GM12801 (cell line): ENCODE results near the gene TAS2R13.

ENCODE experiments used
- TF ChIP-seq, protein P1 (sequence below): IDR thresholded peaks from one replicate; pipeline ENCODE4 v1.5.1; 2011; ENCODE audit warnings: control low read depth; ENCODE audit not compliant: insufficient read length; ENCODE audit errors: extremely low read depth

The TAS2R13 gene

GRCh38 chr12:10904686-10905085 lies 4.7 kb downstream of the TAS2R13 start:
- TF ChIP-seq, protein P1, sequence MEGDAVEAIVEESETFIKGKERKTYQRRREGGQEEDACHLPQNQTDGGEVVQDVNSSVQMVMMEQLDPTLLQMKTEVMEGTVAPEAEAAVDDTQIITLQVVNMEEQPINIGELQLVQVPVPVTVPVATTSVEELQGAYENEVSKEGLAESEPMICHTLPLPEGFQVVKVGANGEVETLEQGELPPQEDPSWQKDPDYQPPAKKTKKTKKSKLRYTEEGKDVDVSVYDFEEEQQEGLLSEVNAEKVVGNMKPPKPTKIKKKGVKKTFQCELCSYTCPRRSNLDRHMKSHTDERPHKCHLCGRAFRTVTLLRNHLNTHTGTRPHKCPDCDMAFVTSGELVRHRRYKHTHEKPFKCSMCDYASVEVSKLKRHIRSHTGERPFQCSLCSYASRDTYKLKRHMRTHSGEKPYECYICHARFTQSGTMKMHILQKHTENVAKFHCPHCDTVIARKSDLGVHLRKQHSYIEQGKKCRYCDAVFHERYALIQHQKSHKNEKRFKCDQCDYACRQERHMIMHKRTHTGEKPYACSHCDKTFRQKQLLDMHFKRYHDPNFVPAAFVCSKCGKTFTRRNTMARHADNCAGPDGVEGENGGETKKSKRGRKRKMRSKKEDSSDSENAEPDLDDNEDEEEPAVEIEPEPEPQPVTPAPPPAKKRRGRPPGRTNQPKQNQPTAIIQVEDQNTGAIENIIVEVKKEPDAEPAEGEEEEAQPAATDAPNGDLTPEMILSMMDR = no peak

GRCh38 chr12:10901427-10901826 lies 7.9 kb downstream of the TAS2R13 start:
- TF ChIP-seq, protein P1 = no peak

- TF ChIP-seq, protein P1 = no peak
These were observed 8.4 kb downstream of the TAS2R13 start for GRCh38 chr12:10900972-10901371.

DNA sequence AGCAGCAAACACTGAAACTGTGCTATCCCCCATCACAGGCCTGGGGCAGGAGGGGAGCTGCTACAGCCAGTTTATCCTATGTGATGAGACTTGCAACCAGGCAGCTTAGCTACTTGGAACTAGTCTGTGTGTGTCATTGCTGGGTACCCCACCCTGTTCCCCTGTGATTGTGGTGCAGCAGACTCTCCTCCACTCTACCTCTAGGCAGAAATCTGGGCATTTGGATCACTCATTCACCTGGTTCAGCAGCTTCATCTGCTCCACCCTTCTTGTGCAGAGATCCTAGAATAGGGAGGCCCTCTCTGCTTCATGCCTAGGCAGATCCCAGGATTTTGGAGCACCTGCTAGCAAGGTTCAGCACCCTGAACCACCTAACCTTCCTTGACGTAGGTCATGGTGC lies 8.8 kb downstream of the TAS2R13 start:
- TF ChIP-seq, protein P1 = no peak

DNA sequence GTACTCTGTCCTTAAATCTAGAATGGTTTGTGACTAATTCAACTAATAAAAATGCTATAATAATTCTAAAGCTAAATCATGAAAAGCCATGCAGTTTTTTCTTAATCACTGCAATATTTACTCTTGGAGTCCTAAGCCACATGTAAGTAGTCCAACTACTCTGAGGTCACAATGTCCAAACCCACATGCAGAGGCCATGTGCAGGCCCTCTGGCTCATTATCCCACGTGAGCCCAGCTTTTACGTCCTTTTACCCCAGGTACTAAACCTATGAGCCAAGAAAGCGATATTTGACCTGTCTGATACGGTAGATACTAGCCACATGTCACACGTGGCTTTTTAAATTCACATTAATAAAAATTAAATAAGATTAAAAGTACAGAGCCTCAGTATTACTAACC lies 12.5 kb downstream of the TAS2R13 start:
- TF ChIP-seq, protein P1 = no peak

DNA sequence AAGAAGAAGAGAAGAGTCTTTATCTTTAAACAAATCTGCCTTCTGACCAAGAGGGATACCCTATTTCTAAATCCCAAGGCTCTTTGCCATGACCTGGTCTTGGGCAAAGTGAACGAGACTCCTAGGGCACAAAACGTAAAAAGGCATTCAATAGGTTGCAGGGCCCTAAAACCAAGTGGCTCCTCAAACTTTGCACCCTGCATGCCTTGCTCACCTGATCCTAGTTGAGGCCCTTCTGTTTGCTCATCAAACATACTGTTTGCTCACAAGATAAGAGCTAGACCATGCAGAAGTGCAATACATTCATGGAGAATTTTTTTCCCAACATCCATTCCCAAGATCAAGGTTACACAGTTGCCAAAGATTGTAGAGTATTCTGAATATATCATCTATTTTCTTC lies 17.4 kb downstream of the TAS2R13 start:
- TF ChIP-seq, protein P1 = no peak

GRCh38 chr12:10889226-10889625 lies 20.1 kb downstream of the TAS2R13 start:
- TF ChIP-seq, protein P1 = no peak

GRCh38 chr12:10884086-10884725 lies 25.2 kb downstream of the TAS2R13 start, which contains the start of gene PRH1:
Gene PRH1, minus strand, starts transcription at chr12:10884255. Its CDS starts 38 bp downstream, at chr12:10884217.
- TF ChIP-seq, protein P1 = no peak
